ENCODE data around the gene FAM228A. TPM values are rescaled to one million over a fixed set of nuclear protein-coding genes. Genes with fewer than 3 reads are reported as not detected.
"Not testable (repeated sequence)": the region's sequence is repeated elsewhere in the genome, so short reads cannot be mapped to it uniquely, and the experiment has no call there.

Gene FAM228A
- 0.69 TPM for total RNA-seq

DNA sequence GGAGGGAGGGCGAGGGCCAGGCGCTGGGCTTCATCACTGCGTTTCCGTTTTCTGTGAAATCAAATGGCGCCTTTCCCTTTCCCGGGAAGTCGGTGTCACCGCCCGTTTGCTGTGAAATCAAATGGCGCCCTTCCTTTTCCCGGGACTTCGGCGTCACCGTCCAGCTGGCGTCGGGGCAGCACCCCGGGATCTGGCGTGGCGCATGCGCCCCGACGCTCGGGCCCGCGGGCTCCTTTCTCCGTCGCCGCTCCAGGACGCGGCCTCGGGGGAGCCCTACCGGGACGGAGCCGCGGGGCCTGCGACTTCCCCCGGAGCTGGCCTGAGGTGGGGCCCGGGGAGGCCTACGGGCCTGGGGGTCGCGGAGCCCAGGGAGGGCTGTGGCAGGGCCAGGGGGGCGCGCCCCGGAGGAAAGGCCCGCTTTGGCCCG is at the start of gene FAM228A:
FAM228A (plus strand) TSS at position 203 of the 427 bp plus-strand sequence. CDS start 428 bp downstream, outside the sequence.
- no peak for DNase-seq

DNA sequence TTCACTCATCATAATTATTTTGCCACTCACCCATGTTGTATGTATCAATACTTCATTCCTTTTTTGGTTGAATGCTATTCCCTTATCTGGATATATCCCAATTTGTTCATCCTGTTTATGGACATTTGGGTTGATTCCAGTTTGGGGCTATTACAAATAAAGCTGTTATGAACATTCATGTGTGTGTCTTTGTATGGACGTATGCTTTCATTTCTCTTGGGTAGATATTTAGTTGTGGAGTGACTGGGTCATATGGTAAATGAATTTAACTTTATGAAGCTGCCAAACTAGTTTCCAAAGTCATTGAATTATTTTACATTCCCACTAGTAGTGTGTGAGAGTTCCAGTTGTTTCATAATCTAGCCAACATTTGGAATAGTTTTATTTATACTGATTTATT is 48.9 kb upstream of the FAM228A start:
- peak; percentile 80 for DNase-seq

- DNase-seq = no peak
Observed at GRCh38 chr2:24132543-24132942, 42.3 kb upstream of the FAM228A start.

GRCh38 chr2:24140305-24140704 is 34.5 kb upstream of the FAM228A start:
- not testable (repeated sequence) for DNase-seq

- DNase-seq = no peak
Observed at GRCh38 chr2:24147364-24147763, 27.5 kb upstream of the FAM228A start.

GRCh38 chr2:24152413-24153197 is 22.2 kb upstream of the FAM228A start:
- DNase-seq = no peak

DNA sequence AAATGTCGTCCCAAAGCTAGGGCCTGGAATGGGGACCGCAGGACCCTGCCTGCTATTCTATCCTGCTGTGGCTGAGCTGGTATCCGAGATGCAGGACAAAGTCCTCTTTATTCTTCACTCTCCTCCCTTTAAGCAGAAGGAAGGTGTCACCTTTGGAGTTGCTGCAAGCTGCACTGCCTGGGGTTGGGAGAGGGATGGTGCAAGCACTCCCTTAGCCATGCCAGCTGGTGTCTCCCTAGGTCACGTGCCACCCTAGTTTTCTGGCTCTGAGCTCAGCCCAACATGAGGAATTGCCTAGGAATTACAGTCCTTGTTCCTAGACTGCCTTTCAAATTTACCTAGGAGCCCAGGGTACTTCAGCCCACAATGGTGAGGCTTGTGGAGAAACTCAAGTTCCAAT is 21.4 kb upstream of the FAM228A start:
- DNase-seq = no peak

DNA sequence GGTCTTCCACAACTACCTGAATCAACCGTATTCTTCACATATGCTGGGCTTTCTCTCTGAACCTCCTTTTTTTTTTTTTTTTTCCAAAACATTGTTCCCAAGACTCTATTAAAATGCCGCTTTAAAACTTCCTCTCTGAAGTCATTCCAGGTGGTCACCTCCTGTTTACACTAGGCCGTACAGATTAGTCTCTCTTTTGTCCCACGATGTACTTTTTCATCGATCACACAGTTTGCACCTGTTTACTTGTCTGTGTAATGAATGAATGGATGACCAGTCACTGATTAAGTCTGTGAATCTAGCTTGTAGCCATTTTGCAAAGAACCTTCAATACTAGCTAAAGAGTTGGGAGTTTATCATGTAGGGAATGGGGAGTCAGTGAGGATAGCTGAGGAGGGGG is 16.7 kb upstream of the FAM228A start:
- no peak for DNase-seq

DNA sequence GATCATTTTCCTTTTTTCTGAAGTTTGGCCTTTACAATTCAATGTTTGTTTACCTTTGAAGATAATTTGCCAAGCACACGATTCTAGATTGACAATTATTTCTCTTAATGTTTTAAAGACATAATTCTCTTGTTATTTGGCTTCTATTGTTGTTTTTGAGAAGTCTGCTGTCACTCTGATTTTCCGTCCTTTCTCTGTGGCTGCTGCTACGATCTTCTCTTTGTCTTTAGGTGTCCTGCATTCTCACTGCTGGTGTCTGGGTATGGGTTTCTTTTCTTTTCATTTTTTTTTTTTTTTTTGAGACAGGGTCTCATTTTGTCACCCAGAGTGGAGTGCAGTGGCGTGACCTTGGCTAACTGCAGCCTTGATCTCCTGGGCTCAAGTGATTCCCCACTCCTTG is 15.1 kb upstream of the FAM228A start:
- DNase-seq = no peak

DNA sequence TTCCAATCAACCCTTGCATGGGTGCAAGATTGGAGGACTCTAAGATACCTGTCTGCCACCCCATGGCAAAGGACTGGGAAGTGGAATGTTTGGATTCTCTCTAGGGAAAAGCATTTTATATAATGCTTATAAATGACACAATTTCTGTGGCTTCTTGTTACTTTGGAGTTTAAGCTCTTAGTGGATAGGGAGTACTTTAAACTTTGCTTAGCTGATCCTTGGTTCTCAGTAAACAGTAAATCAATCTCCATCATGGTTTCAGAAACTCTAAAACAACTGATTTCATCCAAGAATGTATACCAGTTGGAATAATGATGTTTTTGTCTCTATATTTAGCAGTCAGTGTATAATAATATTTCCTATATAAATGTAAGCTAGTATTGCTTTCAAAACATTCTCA is 14.1 kb upstream of the FAM228A start:
- DNase-seq = no peak

DNA sequence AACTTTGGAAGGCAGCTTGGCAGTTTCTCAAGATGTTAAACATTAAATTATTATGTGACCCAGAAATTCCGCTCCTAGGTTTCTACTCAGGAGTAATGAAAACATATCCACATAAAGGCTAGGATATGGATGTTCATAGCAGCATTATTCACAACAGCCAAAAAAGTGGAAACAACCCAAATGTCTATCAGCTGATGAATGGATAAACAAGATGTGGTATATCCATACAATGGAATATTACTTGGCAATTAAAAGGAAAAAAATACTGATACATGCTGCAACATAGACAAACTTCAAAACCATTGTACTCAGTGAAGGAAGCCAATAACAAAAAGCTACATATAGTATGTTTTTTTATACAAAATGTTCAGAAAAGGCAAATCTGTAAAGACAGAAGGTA is 12.4 kb upstream of the FAM228A start:
- DNase-seq = no peak

DNA sequence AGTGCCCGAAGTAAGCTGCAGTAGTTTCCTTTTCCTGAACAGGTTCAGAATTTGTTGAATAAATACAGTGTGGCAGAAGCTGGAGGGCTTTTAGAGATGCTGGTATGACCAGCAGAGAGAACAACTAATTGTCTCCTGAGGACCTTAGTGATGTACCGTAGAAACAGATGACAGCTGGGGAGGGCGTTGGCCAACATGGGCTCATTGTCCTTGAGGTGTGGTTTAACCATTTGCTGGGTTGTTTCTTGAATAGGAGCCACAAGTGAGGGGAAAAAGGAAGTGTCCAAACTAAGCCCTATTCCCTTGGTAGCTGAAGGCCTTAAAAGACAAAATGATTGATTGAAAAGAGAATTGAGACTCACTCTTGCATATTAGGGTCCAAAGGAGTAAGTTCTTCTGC is 11.7 kb upstream of the FAM228A start:
- no peak for DNase-seq

DNA sequence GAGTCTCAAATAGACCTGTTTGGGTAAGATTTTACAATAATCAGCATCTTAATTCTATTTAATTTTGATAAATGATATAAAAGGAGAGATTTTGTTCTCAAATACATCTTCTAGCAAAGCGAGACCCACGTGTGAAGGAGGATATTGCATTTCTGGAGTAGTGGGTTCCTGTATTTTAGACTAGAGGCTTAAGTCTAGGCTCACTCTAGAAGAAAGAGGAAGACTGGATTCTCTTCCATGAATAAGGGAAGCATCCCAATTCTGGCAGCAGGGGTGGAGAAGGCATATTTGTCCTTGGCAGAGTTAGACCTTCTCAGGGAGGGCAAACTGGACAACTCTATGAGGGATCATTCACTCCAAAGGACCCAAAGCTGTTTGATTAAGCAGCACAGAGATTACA is 11.3 kb upstream of the FAM228A start:
- DNase-seq = no peak

DNA sequence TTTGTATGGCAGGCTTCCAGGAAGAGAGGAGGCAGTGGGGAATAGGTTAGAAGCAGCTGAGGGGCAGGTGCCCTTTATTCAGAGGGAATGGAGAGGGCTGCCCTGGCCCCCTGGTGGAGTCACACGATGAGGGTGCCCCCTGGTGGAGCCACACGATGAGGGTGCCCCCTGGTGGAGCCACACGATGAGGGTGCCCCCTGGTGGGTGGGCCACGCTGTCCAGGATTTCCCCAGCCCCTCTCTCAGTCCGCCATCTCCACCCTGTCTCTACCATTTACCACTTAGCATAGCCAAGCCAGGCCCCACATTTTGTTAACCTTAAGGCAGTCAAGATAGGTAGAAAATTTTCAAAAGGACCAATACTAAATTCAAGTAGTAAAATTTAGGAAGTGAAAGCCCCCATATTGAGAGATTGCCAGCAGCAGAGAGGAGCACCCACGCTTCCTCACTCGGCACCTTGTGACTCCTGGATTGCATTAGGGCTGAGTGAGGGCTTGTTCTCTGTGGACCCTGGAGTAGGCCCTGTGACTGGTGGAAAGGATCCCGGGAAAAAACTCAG is 10.4 kb upstream of the FAM228A start:
- no peak for DNase-seq

DNA sequence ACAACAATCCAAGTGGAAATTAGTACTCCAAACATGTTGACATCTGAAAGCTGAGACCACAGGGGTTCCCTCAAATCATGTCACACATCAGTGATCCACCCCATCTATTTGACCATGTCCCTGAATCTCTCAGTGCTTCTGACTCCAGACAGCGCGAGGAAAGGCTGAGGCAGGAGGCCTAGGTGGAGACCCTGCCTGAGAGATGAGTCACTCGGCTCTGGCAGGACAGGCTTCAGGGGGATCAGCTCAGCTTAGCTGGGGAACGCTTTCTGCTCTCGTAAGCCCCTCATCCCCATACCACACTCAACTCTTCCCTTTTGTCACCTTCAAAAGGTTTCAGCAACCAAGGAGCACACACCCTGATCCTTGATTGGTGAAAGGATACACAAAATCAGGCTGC is 5.8 kb upstream of the FAM228A start:
- DNase-seq = no peak

GRCh38 chr2:24175631-24176187 is 856 bp downstream of the FAM228A start:
- no peak for DNase-seq

- no peak for DNase-seq
Observed at GRCh38 chr2:24176326-24176725, 1.5 kb downstream of the FAM228A start.

- no peak for DNase-seq
Observed at GRCh38 chr2:24179683-24180082, 4.8 kb downstream of the FAM228A start.

DNA sequence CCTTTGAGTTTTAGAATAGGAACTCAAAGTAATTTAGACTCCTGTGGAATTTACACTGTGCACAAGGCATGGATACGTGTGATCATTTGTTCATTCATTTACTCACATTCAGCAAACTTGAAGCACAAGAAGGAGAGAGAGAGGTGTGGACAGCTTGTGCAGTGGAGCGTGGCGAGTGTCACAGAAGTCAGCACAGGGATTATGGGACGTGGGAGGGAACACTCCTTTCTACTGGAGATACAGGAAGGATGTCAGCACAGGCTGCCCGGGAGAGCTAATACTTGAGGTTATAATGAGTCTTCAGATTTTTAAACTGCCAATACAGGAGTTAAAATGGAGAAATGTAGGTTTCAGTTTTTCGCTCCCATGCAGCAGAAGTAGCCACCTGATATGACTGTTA is 7.0 kb downstream of the FAM228A start:
- no peak for DNase-seq

- no peak for DNase-seq
Observed at GRCh38 chr2:24182507-24182906, 7.7 kb downstream of the FAM228A start.

GRCh38 chr2:24183366-24184069 is 8.7 kb downstream of the FAM228A start:
- no peak for DNase-seq

DNA sequence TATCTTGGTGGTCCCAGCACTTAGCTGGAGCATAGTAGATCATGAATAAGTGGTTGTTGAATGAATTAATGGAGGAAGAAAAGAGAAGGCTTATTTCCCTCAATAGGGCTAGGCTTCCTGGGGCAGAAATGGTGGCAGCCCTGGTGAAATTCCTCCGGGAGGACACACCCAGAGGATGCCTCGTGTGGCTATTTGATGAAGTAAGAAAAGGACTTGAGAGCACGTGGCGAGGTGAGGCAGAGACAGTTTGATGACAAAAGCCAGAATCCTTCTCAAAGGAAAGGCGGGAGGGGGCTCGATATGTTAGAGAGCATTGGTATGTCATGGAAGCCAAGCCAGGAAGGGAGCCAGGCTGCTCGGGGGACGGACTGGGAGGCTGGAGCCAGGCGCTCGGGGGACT is 14.7 kb downstream of the FAM228A start:
- DNase-seq = no peak

DNA sequence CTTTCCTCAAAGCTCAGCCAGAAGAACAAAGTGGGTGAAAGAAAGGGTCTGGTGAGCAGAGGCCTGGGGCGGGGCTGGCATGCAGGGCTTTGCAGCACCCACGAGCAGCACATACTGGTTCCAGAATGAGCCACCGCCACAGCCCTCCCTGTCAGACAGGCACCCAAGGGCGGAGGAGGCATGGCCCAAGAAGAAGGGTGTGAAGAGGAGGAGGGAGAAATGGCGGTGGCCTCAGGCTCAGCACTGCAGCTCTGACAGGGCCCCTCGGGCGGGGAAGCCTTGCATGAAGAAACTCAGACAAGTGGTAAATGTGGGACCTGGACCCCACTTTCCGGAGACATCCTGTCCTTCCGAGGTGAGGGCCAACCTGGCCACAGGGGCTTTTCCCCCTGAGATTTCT is 15.7 kb downstream of the FAM228A start:
- DNase-seq = no peak
